Measurements from ENCODE around the gene GIT2.

The GIT2 gene

DNA sequence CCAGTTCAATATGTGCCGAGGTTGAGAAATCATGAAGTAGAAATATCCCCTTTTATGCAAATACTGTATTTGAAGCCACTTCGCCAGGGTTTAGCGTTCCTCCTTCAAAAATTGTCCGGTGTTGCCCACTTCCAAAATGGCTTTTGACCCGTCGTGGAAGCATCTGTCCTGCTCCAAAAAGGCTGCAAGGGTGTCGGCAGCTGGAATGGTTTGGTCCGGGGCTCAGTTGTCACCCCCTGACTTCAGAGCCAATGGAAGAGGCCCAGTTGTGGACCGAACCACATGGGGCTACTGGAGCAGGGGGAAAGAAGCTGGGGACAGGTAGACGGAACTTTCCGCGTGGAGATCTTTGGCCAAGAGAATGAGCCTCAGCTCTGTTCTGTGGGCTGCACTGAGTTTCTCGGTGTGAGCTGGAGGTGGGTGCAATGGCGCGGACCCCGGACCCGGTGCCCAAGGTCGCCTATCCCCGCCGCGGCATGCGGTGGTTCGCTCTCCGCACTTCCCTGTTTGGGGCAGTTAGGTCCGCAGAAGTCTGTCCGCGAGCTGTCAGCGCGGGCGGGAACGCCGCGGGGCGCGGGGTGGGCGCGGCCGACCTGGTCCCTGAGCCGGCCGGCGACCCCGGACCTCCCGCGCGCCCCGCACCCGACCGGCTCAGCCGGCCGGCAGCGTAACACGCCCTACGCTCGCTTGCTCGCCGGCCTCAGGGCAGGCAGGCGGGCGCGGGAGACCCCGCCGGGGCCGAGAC, 2.9 kb upstream of the GIT2 start, which contains the start of gene ANKRD13A (continued):
- TF ChIP-seq, protein P1, sequence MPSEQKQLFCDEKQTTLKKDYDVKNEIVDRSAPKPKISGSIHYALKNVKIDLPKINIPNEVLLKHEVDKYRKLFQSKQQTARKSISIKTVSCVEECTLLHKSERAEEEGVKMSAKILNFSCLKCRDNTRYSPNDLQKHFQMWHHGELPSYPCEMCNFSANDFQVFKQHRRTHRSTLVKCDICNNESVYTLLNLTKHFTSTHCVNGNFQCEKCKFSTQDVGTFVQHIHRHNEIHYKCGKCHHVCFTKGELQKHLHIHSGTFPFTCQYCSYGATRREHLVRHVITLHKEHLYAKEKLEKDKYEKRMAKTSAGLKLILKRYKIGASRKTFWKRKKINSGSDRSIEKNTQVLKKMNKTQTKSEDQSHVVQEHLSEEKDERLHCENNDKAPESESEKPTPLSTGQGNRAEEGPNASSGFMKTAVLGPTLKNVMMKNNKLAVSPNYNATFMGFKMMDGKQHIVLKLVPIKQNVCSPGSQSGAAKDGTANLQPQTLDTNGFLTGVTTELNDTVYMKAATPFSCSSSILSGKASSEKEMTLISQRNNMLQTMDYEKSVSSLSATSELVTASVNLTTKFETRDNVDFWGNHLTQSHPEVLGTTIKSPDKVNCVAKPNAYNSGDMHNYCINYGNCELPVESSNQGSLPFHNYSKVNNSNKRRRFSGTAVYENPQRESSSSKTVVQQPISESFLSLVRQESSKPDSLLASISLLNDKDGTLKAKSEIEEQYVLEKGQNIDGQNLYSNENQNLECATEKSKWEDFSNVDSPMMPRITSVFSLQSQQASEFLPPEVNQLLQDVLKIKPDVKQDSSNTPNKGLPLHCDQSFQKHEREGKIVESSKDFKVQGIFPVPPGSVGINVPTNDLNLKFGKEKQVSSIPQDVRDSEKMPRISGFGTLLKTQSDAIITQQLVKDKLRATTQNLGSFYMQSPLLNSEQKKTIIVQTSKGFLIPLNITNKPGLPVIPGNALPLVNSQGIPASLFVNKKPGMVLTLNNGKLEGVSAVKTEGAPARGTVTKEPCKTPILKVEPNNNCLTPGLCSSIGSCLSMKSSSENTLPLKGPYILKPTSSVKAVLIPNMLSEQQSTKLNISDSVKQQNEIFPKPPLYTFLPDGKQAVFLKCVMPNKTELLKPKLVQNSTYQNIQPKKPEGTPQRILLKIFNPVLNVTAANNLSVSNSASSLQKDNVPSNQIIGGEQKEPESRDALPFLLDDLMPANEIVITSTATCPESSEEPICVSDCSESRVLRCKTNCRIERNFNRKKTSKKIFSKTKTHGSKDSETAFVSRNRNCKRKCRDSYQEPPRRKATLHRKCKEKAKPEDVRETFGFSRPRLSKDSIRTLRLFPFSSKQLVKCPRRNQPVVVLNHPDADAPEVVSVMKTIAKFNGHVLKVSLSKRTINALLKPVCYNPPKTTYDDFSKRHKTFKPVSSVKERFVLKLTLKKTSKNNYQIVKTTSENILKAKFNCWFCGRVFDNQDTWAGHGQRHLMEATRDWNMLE (tag by site-specific recombination; conservative IDR thresholded peaks at IDR 0.05; ENCODE audit: low read depth) = peak; percentile 90
- TF ChIP-seq GLI2 (tag by site-specific recombination; IDR thresholded peaks at IDR 0.05; ENCODE audit: borderline replicate concordance, low read depth) (no peak), ZNF335 (tag by site-specific recombination; conservative IDR thresholded peaks at IDR 0.05) (peak; percentile 82), ZNF202 (tag by site-specific recombination; IDR thresholded peaks at IDR 0.05; ENCODE audit: borderline replicate concordance) (no peak), ZNF214 (tag by site-specific recombination; IDR thresholded peaks at IDR 0.05; ENCODE audit: borderline replicate concordance) (no peak), ZFP41 (tag by site-specific recombination; IDR thresholded peaks at IDR 0.05; ENCODE audit: borderline replicate concordance) (no peak), TRIM28 (IDR thresholded peaks at IDR 0.05; ENCODE audit: borderline replicate concordance, low read length) (peak; percentile 44; the same call in 1 of the 2 replicates), MEIS1 (CRISPR knock-in tag; IDR thresholded peaks at IDR 0.05; ENCODE audit: borderline replicate concordance) (no peak), KLF9 (tag by site-specific recombination; IDR thresholded peaks at IDR 0.05; ENCODE audit: low read depth) (peak; percentile 38; the same call in 1 of the 2 replicates), ZNF157 (tag by site-specific recombination; IDR thresholded peaks at IDR 0.05) (no peak), ZBTB48 (tag by site-specific recombination; IDR thresholded peaks at IDR 0.05) (peak; percentile 67; the same call in 1 of the 2 replicates), ZNF2 (tag by site-specific recombination; IDR thresholded peaks at IDR 0.05) (peak; percentile 96), ZNF629 (tag by site-specific recombination; IDR thresholded peaks at IDR 0.05) (peak; percentile 83), ZNF501 (tag by site-specific recombination; IDR thresholded peaks at IDR 0.05) (peak; percentile 95), ZNF132 (tag by site-specific recombination; IDR thresholded peaks at IDR 0.05; ENCODE audit: borderline replicate concordance) (no peak), GLI4 (tag by site-specific recombination; IDR thresholded peaks at IDR 0.05) (0 out of 2 replicates have a peak, but pooled peaks have one; percentile 72), ZNF23 (tag by site-specific recombination; IDR thresholded peaks at IDR 0.05; ENCODE audit: borderline replicate concordance) (no peak), ZFP37 (tag by site-specific recombination; IDR thresholded peaks at IDR 0.05) (peak; percentile 83; the same call in 1 of the 2 replicates), ZNF433 (tag by site-specific recombination; IDR thresholded peaks at IDR 0.05; ENCODE audit: low read depth) (no peak)
- TF ChIP-seq, protein P2, sequence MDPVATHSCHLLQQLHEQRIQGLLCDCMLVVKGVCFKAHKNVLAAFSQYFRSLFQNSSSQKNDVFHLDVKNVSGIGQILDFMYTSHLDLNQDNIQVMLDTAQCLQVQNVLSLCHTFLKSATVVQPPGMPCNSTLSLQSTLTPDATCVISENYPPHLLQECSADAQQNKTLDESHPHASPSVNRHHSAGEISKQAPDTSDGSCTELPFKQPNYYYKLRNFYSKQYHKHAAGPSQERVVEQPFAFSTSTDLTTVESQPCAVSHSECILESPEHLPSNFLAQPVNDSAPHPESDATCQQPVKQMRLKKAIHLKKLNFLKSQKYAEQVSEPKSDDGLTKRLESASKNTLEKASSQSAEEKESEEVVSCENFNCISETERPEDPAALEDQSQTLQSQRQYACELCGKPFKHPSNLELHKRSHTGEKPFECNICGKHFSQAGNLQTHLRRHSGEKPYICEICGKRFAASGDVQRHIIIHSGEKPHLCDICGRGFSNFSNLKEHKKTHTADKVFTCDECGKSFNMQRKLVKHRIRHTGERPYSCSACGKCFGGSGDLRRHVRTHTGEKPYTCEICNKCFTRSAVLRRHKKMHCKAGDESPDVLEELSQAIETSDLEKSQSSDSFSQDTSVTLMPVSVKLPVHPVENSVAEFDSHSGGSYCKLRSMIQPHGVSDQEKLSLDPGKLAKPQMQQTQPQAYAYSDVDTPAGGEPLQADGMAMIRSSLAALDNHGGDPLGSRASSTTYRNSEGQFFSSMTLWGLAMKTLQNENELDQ (tag by site-specific recombination; IDR thresholded peaks at IDR 0.05; ENCODE audit: low read depth) = no peak
- TF ChIP-seq, protein P3, sequence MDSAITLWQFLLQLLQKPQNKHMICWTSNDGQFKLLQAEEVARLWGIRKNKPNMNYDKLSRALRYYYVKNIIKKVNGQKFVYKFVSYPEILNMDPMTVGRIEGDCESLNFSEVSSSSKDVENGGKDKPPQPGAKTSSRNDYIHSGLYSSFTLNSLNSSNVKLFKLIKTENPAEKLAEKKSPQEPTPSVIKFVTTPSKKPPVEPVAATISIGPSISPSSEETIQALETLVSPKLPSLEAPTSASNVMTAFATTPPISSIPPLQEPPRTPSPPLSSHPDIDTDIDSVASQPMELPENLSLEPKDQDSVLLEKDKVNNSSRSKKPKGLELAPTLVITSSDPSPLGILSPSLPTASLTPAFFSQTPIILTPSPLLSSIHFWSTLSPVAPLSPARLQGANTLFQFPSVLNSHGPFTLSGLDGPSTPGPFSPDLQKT (IDR thresholded peaks at IDR 0.05; ENCODE audit: borderline replicate concordance, low read depth, low read length) = no peak
- TF ChIP-seq, protein P4, sequence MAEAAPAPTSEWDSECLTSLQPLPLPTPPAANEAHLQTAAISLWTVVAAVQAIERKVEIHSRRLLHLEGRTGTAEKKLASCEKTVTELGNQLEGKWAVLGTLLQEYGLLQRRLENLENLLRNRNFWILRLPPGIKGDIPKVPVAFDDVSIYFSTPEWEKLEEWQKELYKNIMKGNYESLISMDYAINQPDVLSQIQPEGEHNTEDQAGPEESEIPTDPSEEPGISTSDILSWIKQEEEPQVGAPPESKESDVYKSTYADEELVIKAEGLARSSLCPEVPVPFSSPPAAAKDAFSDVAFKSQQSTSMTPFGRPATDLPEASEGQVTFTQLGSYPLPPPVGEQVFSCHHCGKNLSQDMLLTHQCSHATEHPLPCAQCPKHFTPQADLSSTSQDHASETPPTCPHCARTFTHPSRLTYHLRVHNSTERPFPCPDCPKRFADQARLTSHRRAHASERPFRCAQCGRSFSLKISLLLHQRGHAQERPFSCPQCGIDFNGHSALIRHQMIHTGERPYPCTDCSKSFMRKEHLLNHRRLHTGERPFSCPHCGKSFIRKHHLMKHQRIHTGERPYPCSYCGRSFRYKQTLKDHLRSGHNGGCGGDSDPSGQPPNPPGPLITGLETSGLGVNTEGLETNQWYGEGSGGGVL (tag by site-specific recombination; IDR thresholded peaks at IDR 0.05) = no peak
- TF ChIP-seq, protein P5, sequence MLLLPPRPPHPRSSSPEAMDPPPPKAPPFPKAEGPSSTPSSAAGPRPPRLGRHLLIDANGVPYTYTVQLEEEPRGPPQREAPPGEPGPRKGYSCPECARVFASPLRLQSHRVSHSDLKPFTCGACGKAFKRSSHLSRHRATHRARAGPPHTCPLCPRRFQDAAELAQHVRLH (tag by site-specific recombination; IDR thresholded peaks at IDR 0.05) = peak; percentile 89
- TF ChIP-seq, protein P6, sequence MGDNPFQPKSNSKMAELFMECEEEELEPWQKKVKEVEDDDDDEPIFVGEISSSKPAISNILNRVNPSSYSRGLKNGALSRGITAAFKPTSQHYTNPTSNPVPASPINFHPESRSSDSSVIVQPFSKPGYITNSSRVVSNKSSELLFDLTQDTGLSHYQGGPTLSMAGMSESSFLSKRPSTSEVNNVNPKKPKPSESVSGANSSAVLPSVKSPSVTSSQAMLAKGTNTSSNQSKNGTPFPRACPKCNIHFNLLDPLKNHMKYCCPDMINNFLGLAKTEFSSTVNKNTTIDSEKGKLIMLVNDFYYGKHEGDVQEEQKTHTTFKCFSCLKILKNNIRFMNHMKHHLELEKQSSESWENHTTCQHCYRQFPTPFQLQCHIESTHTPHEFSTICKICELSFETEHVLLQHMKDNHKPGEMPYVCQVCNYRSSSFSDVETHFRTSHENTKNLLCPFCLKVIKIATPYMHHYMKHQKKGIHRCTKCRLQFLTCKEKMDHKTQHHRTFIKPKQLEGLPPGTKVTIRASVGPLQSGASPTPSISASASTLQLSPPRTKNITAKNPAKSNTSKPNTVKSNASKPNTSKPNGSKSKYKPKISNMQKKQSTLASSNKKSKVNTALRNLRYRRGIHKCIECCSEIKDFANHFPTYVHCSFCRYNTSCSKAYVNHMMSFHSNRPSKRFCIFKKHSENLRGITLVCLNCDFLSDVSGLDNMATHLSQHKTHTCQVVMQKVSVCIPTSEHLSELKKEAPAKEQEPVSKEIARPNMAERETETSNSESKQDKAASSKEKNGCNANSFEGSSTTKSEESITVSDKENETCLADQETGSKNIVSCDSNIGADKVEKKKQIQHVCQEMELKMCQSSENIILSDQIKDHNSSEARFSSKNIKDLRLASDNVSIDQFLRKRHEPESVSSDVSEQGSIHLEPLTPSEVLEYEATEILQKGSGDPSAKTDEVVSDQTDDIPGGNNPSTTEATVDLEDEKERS (tag by site-specific recombination; IDR thresholded peaks at IDR 0.05) = no peak
